GM12878 (cell line): ENCODE measurements around the gene NCAM1. TPM values are rescaled to one million over a fixed set of nuclear protein-coding genes. Genes with fewer than 3 reads are reported as not detected.

Source experiments
- ATAC-seq: fragments of 200-7000 bp; cut with Tn5 transposase; 3 replicates; pipeline ENCODE4 v1.9.1; 2020; ENCODE audit warnings: mild to moderate bottlenecking, moderate library complexity
- BruUV-seq: library from RNA; stranded (reverse); fragments of 400-500 nt; replicated peaks from 2 replicates; lab custom pipeline; 2021; lab: Mats Ljungman, UMichigan
- CTCF ChIA-PET: fragments of 300-600 bp; sonication (Branson Sonifier 250); formaldehyde crosslinking; extraction: SDS; loops from one replicate; lab custom pipeline; 2021; ENCODE audit warnings: inconsistent platforms; lab: Yijun Ruan, JAX
- POLR2A ChIA-PET: fragments of 350-600 bp; formaldehyde crosslinking; extraction: SDS; loops from one replicate; lab custom pipeline; 2021; ENCODE audit warnings: inconsistent platforms; lab: Charles Lee
- RAD21 ChIA-PET: fragments of 300-600 bp; sonication (Branson Sonifier 250); formaldehyde crosslinking; loops from one replicate; lab custom pipeline; 2023; ENCODE audit warnings: antibody characterized with exemption; ENCODE audit not compliant: unreplicated experiment; lab: Charles Lee
- SMC1A ChIA-PET: fragments of 300-600 bp; sonication (Branson Sonifier 250); formaldehyde crosslinking; loops from one replicate; lab custom pipeline; 2023; ENCODE audit not compliant: unreplicated experiment, uncharacterized antibody; lab: Charles Lee
- DNase-seq: peaks from one replicate; pipeline ENCODE4 v3.0.0-alpha.2; 2011; ENCODE audit warnings: low read depth, low spot score
- FAIRE-seq: peaks from 3 replicates; lab custom pipeline; 2011; peaks lifted over from hg19 to GRCh38; lab: Jason Lieb, UNC
- H2AFZ ChIP-seq: 2 replicates; pipeline ENCODE4 v1.6.0; 2011; ENCODE audit warnings: low read depth, low read length, control low read depth; ENCODE audit not compliant: control insufficient read depth
- H3K27ac ChIP-seq: 2 replicates; pipeline ENCODE4 v1.5.1; 2011; ENCODE audit warnings: control low read depth; ENCODE audit not compliant: control insufficient read depth, insufficient read depth
- H3K27me3 ChIP-seq, 2 experiments: replicated peaks in 1 of 2; 2 replicates each; pipeline versions ENCODE4 v1.6.0 to v1.6.1; 2011; ENCODE audit warnings: low read length in 1 of 2; ENCODE audit not compliant: control insufficient read depth in 2 of 2, insufficient read depth in 2 of 2
- H3K36me3 ChIP-seq, 2 experiments: 2 replicates each; pipeline ENCODE4 v1.5.1; 2011; ENCODE audit warnings: low read length in 1 of 2; ENCODE audit not compliant: control insufficient read depth in 2 of 2, insufficient read depth in 2 of 2
- H3K4me1 ChIP-seq: 2 replicates; pipeline ENCODE4 v1.6.1; 2011; ENCODE audit warnings: mild to moderate bottlenecking, low read length, moderate library complexity, mixed read lengths; ENCODE audit not compliant: control insufficient read depth, insufficient read depth
- H3K4me2 ChIP-seq: 2 replicates; pipeline ENCODE4 v1.6.0; 2011; ENCODE audit warnings: control low read depth; ENCODE audit not compliant: control insufficient read depth, insufficient read depth
- H3K4me3 ChIP-seq: fragments of 200-600 bp; sonication (generic); 2 replicates; pipeline ENCODE4 v1.5.1; 2016
- H3K79me2 ChIP-seq: 2 replicates; pipeline ENCODE4 v1.6.0; 2011; ENCODE audit warnings: low read length; ENCODE audit not compliant: control insufficient read depth, insufficient read depth
- H3K9ac ChIP-seq: 2 replicates; pipeline ENCODE4 v1.8.0; 2011; ENCODE audit warnings: low read length, control low read depth, mixed read lengths; ENCODE audit not compliant: control insufficient read depth, insufficient read depth
- H3K9me3 ChIP-seq: replicated peaks from 3 replicates; pipeline ENCODE4 v1.5.1; 2011; ENCODE audit warnings: mild to moderate bottlenecking, low read length; ENCODE audit not compliant: control insufficient read depth, insufficient read depth
- H4K20me1 ChIP-seq: 2 replicates; pipeline ENCODE4 v1.6.0; 2011; ENCODE audit not compliant: control insufficient read depth, insufficient read depth
- CBX5 ChIP-seq: sonication (generic); IDR thresholded peaks from 2 replicates; pipeline ENCODE4 v1.6.1; 2016; ENCODE audit warnings: low read depth, moderate library complexity, mild to moderate bottlenecking, inconsistent platforms
- CREB1 ChIP-seq: IDR thresholded peaks from 2 replicates; pipeline ENCODE4 v1.6.1; 2012; ENCODE audit warnings: low read depth, mild to moderate bottlenecking, inconsistent platforms
- ETV6 ChIP-seq, 2 experiments: fragments of 450-650 bp in 1 of 2; IDR thresholded peaks in 1 of 2; conservative IDR thresholded peaks in 1 of 2; 2 replicates each; pipeline ENCODE4 v1.6.1; 2014; ENCODE audit warnings: antibody characterized with exemption in 1 of 2, borderline replicate concordance in 1 of 2, low read depth in 1 of 2, mild to moderate bottlenecking in 1 of 2, moderate library complexity in 1 of 2
- HDAC2 ChIP-seq: fragments of 200-600 bp; sonication (generic); IDR thresholded peaks from 2 replicates; pipeline ENCODE4 v1.6.1; 2017
- KDM1A ChIP-seq: fragments of 200-600 bp; sonication (generic); IDR thresholded peaks from 2 replicates; pipeline ENCODE4 v1.6.1; 2016; ENCODE audit warnings: borderline replicate concordance
- MXI1 ChIP-seq: fragments of 150-350 bp; IDR thresholded peaks from 2 replicates; pipeline ENCODE4 v1.6.1; 2011; ENCODE audit warnings: low read depth, mild to moderate bottlenecking, inconsistent platforms, low read length, improper control_type of control experiment
- POLR2AphosphoS5 ChIP-seq: IDR thresholded peaks from 2 replicates; pipeline ENCODE4 v1.6.1; 2011; ENCODE audit warnings: mild to moderate bottlenecking, low read length, inconsistent platforms
- RB1 ChIP-seq: fragments of 450-650 bp; formaldehyde crosslinking; IDR thresholded peaks from 2 replicates; pipeline ENCODE4 v1.6.1; 2017; ENCODE audit warnings: mild to moderate bottlenecking, borderline replicate concordance
- SMAD1 ChIP-seq: fragments of 450-650 bp; IDR thresholded peaks from 2 replicates; pipeline ENCODE4 v1.6.1; 2018; ENCODE audit warnings: mild to moderate bottlenecking, low read depth; ENCODE audit not compliant: partially characterized antibody
- ZNF622 ChIP-seq: fragments of 450-650 bp; IDR thresholded peaks from 2 replicates; pipeline ENCODE4 v1.6.1; 2017; ENCODE audit warnings: mild to moderate bottlenecking, inconsistent platforms
- whole genome bisulfite sequencing: methylation state at CpG from one replicate; pipeline ENCODE4 v1.1.6; 2016; ENCODE audit warnings: low lambda C conversion rate; ENCODE audit not compliant: insufficient replicate concordance, insufficient coverage; ENCODE audit errors: missing lambda C conversion rate; 5-methylcytosine and 5-hydroxymethylcytosine counted together
- in situ Hi-C: fragments of 300-500 bp; cut with MboI; formaldehyde crosslinking; loops from 9 replicates; pipeline ENCODE4 v1.14.3; 2018; ENCODE audit warnings: mixed read lengths
- intact Hi-C: fragments of 100-400 bp; cut with micrococcal nuclease; formaldehyde crosslinking; loops from one replicate; pipeline ENCODE4 v1.14.2; 2022; ENCODE audit not compliant: unreplicated experiment
- polyA plus RNA-seq, 11 experiments: library from polyadenylated mRNA; depleted of rRNA in 4 of 11; unstranded in 6 of 11; stranded (reverse) in 5 of 11; fragments of >200 nt; fragmentation: Nextera tagmentation in 4 of 11; fragmentation: Illumina TruSeq in 1 of 11; extraction: Ambion mirVana in 4 of 11; extraction: Trizol in 1 of 11; gene quantifications; 1 replicate in 1 of 11; 2 replicates in 10 of 11; pipeline versions ENCODE4 v1.2.1 to v1.2.3, GENCODE V29; 2011 to 2016; ENCODE audit warnings: inconsistent platforms in 2 of 11, missing spikeins in 2 of 11, low read depth in 1 of 11
- total RNA-seq, 4 experiments: library from RNA; depleted of rRNA in 3 of 4; stranded (reverse); fragments of >200 nt in 3 of 4; fragmentation: Illumina TruSeq in 1 of 4; extraction: Trizol in 1 of 4; gene quantifications; 2 replicates each; pipeline versions ENCODE4 v1.2.1 to v1.2.3, GENCODE V29; 2013 to 2021
- TF ChIP-seq, protein P1 (sequence below): fragments of 150-350 bp; IDR thresholded peaks from 2 replicates; pipeline ENCODE4 v1.6.1; 2016; ENCODE audit warnings: low read depth, low read length
- TF ChIP-seq, protein P2 (sequence below): IDR thresholded peaks from 2 replicates; pipeline ENCODE4 v1.6.1; 2012; ENCODE audit warnings: low read depth, low read length, improper control_type of control experiment

The NCAM1 gene
- total and polyA plus RNA-seq, 10 of the 15 experiments (the other 5 are each of a cell fraction or from before 2014, with no cell fraction given) = 0.10 to 0.23 (median 0.11) TPM; not detected in 7

DNA sequence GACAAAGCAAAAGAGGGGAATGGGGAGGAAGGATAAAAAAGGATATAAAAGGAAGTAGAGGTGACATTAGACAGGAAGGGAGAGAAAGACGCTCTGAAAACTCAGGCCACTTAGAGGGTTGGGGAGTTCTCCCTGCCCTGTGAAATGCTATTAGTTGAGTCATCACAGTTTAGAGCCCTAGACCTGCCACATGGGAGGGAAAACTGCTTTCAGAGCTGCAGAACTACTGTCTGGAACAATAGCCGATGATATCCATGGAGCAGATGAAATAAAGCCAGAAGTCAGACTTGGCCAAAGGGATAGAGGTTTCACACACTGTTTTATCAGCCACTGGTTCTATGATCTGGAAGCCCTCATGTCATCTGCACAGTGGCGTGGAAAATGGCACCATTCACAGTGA is 157.9 kb downstream of the NCAM1 start:
- WGBS = 0% methylated on average over 3 of the region's 3 CpGs
- in situ Hi-C loops = no loop called here

More for the DNA sequence above, 157.9 kb downstream of the NCAM1 start:
- FAIRE-seq = no peak
- TF ChIP-seq HDAC2 = no peak
- TF ChIP-seq POLR2AphosphoS5 = no peak
- TF ChIP-seq ETV6 (conservative IDR thresholded peaks at IDR 0.05 in 1 of 2, IDR thresholded peaks at IDR 0.05 in 1 of 2; ENCODE audit: borderline replicate concordance in 1 of 2, low read depth in 1 of 2) = no peak
- no peak for TF ChIP-seq CREB1
- no peak for TF ChIP-seq CBX5
- no peak for TF ChIP-seq ZNF622
- TF ChIP-seq, protein P1, sequence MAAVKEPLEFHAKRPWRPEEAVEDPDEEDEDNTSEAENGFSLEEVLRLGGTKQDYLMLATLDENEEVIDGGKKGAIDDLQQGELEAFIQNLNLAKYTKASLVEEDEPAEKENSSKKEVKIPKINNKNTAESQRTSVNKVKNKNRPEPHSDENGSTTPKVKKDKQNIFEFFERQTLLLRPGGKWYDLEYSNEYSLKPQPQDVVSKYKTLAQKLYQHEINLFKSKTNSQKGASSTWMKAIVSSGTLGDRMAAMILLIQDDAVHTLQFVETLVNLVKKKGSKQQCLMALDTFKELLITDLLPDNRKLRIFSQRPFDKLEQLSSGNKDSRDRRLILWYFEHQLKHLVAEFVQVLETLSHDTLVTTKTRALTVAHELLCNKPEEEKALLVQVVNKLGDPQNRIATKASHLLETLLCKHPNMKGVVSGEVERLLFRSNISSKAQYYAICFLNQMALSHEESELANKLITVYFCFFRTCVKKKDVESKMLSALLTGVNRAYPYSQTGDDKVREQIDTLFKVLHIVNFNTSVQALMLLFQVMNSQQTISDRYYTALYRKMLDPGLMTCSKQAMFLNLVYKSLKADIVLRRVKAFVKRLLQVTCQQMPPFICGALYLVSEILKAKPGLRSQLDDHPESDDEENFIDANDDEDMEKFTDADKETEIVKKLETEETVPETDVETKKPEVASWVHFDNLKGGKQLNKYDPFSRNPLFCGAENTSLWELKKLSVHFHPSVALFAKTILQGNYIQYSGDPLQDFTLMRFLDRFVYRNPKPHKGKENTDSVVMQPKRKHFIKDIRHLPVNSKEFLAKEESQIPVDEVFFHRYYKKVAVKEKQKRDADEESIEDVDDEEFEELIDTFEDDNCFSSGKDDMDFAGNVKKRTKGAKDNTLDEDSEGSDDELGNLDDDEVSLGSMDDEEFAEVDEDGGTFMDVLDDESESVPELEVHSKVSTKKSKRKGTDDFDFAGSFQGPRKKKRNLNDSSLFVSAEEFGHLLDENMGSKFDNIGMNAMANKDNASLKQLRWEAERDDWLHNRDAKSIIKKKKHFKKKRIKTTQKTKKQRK = no peak
- TF ChIP-seq KDM1A = no peak
- no peak for TF ChIP-seq MXI1
- TF ChIP-seq, protein P2, sequence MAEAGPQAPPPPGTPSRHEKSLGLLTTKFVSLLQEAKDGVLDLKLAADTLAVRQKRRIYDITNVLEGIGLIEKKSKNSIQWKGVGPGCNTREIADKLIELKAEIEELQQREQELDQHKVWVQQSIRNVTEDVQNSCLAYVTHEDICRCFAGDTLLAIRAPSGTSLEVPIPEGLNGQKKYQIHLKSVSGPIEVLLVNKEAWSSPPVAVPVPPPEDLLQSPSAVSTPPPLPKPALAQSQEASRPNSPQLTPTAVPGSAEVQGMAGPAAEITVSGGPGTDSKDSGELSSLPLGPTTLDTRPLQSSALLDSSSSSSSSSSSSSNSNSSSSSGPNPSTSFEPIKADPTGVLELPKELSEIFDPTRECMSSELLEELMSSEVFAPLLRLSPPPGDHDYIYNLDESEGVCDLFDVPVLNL = no peak
- TF ChIP-seq SMAD1 = no peak
- TF ChIP-seq RB1 = no peak
- no TSS peak for BruUV-seq
- intact Hi-C loops = no loop called here
- no peaks in the 10 kb centered on the region for H3K4me1 ChIP-seq
- no peaks in the 10 kb centered on the region for H3K9me3 ChIP-seq
- no peak for DNase-seq
- no peaks in the 10 kb centered on the region for H3K79me2 ChIP-seq
- no peaks in the 10 kb centered on the region for H3K36me3 ChIP-seq
- SMC1A ChIA-PET = no interaction called here
- no peak for ATAC-seq
- H3K27me3 ChIP-seq = peaks cover 0 to 8% of the 10 kb centered on the region in 2 experiments; a peak in 1 of 4 replicates
- CTCF ChIA-PET = no interaction called here
- H4K20me1 ChIP-seq = no peaks in the 10 kb centered on the region
- H2AFZ ChIP-seq = no peak overlapping the region
- no peak overlapping the region for H3K4me2 ChIP-seq
- H3K9ac ChIP-seq = no peak overlapping the region
- H3K27ac ChIP-seq = no peak overlapping the region
- RAD21 ChIA-PET = no interaction called here
- POLR2A ChIA-PET = no interaction called here
- H3K4me3 ChIP-seq = no peak overlapping the region
